HL-60 (cell line): Measurements from ENCODE around the gene S100A16.

ENCODE experiments used
- DNase-seq, 2 experiments: peaks; one replicate each; pipeline ENCODE4 v3.0.0-alpha.2; 2010 to 2020; ENCODE audit warnings: low read depth in 1 of 2, low spot score in 1 of 2
- H3K27ac ChIP-seq: fragments of 250-450 bp; sonication (Bioruptor Pico); replicated peaks from 2 replicates; pipeline ENCODE4 v1.5.1; 2020; ENCODE audit warnings: mild to moderate bottlenecking, moderate library complexity
- H3K27me3 ChIP-seq: fragments of 250-450 bp; sonication (Bioruptor Pico); 2 replicates; pipeline ENCODE4 v1.5.1; 2021; ENCODE audit warnings: mild to moderate bottlenecking, moderate library complexity; ENCODE audit not compliant: insufficient read depth, poor library complexity, severe bottlenecking
- H3K4me3 ChIP-seq: replicated peaks from 2 replicates; pipeline ENCODE4 v1.5.1; 2011; ENCODE audit warnings: mild to moderate bottlenecking, control low read depth, low read length; ENCODE audit not compliant: insufficient read depth
- CTCF ChIP-seq: IDR thresholded peaks from one replicate; pipeline ENCODE4 v1.5.1; 2011; ENCODE audit warnings: low read length, control low read depth, inconsistent platforms; ENCODE audit not compliant: insufficient read depth
- GABPA ChIP-seq: IDR thresholded peaks from 2 replicates; pipeline ENCODE4 v1.6.1; 2012; ENCODE audit warnings: low read depth
- POLR2AphosphoS5 ChIP-seq: IDR thresholded peaks from 2 replicates; pipeline ENCODE4 v1.6.1; 2012; ENCODE audit warnings: low read depth
- REST ChIP-seq: IDR thresholded peaks from 2 replicates; pipeline ENCODE4 v1.6.1; 2012; ENCODE audit warnings: low read depth; ENCODE audit not compliant: insufficient replicate concordance
- SPI1 ChIP-seq: IDR thresholded peaks from 2 replicates; pipeline ENCODE4 v1.6.1; 2012; ENCODE audit warnings: low read depth, mild to moderate bottlenecking, borderline replicate concordance

The S100A16 gene

GRCh38 chr1:153609585-153609907, 3.4 kb downstream of the S100A16 start:
- Histone ChIP-seq H3K27ac (no peak overlapping the region), H3K27me3 (no peaks in the 10 kb centered on the region), H3K4me3 (no peak overlapping the region)
- TF ChIP-seq POLR2AphosphoS5 (no peak), REST (no peak), SPI1 (no peak), CTCF (no peak), GABPA (no peak)
- no peak for DNase-seq

GRCh38 chr1:153608742-153609584, 4.0 kb downstream of the S100A16 start:
- Histone ChIP-seq H3K27me3 (no peaks in the 10 kb centered on the region), H3K4me3 (no peak overlapping the region), H3K27ac (no peak overlapping the region)
- TF ChIP-seq POLR2AphosphoS5 = no peak
- no peak for TF ChIP-seq REST
- TF ChIP-seq SPI1 = no peak
- TF ChIP-seq CTCF = no peak
- no peak for TF ChIP-seq GABPA
- no peak for DNase-seq

GRCh38 chr1:153608089-153608682, 4.8 kb downstream of the S100A16 start:
- Histone ChIP-seq H3K4me3 (no peak overlapping the region), H3K27me3 (no peaks in the 10 kb centered on the region), H3K27ac (no peak overlapping the region)
- TF ChIP-seq CTCF = no peak
- no peak for TF ChIP-seq GABPA
- TF ChIP-seq POLR2AphosphoS5 = no peak
- no peak for TF ChIP-seq SPI1
- TF ChIP-seq REST = no peak
- DNase-seq = no peak
